GM18511 (cell line): ENCODE measurements around the gene EDC3.
"Not testable (repeated sequence)": the region's sequence is repeated elsewhere in the genome, so short reads cannot be mapped to it uniquely, and the experiment has no call there.

Experiments
- ATAC-seq: cut with Tn5 transposase; IDR thresholded peaks from one replicate; pipeline ENCODE4 v1.9.1; 2021; ENCODE audit warnings: mild to moderate bottlenecking, moderate library complexity; ENCODE audit not compliant: unreplicated experiment

EDC3 gene

GRCh38 chr15:74710319-74711094 is 14.7 kb upstream of the EDC3 start:
- no peak for ATAC-seq

- no peak for ATAC-seq
Measured at GRCh38 chr15:74709892-74710291, 14.1 kb upstream of the EDC3 start.

GRCh38 chr15:74709011-74709410 is 13.2 kb upstream of the EDC3 start:
- no peak for ATAC-seq

GRCh38 chr15:74696808-74697207 is 984 bp upstream of the EDC3 start:
- no peak for ATAC-seq

- ATAC-seq, result no peak
Measured at GRCh38 chr15:74696398-74696729, 540 bp upstream of the EDC3 start.

GRCh38 chr15:74692327-74692726 is 3.5 kb downstream of the EDC3 start:
- ATAC-seq, result no peak

- ATAC-seq, result no peak
Measured at GRCh38 chr15:74683758-74684157, 12.1 kb downstream of the EDC3 start.

- ATAC-seq, result no peak
Measured at GRCh38 chr15:74682954-74683353, 12.9 kb downstream of the EDC3 start.

- no peak for ATAC-seq
Measured at GRCh38 chr15:74680456-74680855, 15.4 kb downstream of the EDC3 start.

- ATAC-seq, result no peak
Measured at GRCh38 chr15:74676801-74677200, 19.0 kb downstream of the EDC3 start.

- ATAC-seq, result no peak
Measured at GRCh38 chr15:74674161-74674560, 21.7 kb downstream of the EDC3 start.

- no peak for ATAC-seq
Measured at GRCh38 chr15:74669627-74670026, 26.2 kb downstream of the EDC3 start.

GRCh38 chr15:74667975-74668374 is 27.8 kb downstream of the EDC3 start:
- ATAC-seq, result no peak

GRCh38 chr15:74664670-74665069 is 31.2 kb downstream of the EDC3 start:
- no peak for ATAC-seq

GRCh38 chr15:74664028-74664616 is 31.7 kb downstream of the EDC3 start:
- ATAC-seq, result no peak

- no peak for ATAC-seq
Measured at GRCh38 chr15:74663303-74664027, 32.4 kb downstream of the EDC3 start.

GRCh38 chr15:74662064-74662860 is 33.6 kb downstream of the EDC3 start:
- ATAC-seq, result no peak

- not testable (repeated sequence) for ATAC-seq
Measured at GRCh38 chr15:74661280-74661679, 34.5 kb downstream of the EDC3 start.

GRCh38 chr15:74657846-74658245 is 38.0 kb downstream of the EDC3 start:
- no peak for ATAC-seq

GRCh38 chr15:74656935-74657535 is 38.8 kb downstream of the EDC3 start:
- no peak for ATAC-seq

- no peak for ATAC-seq
Measured at GRCh38 chr15:74655424-74655823, 40.4 kb downstream of the EDC3 start.
